ENCODE results near the gene LBHD2.

LBHD2 gene

GRCh38 chr14:103102689-103103260 lies 18.8 kb downstream of the LBHD2 start:
- no peaks in the 10 kb centered on the region for H3K79me2 ChIP-seq (ENCODE audit: control insufficient read depth, low read length)
- H4K20me1 ChIP-seq (ENCODE audit: control insufficient read depth, insufficient read depth, low read depth, low read length), result no peaks in the 10 kb centered on the region
- H3K4me3 ChIP-seq (ENCODE audit: low read length), result no peak overlapping the region
- peaks cover 48% of the 10 kb centered on the region for H3K4me1 ChIP-seq (ENCODE audit: control insufficient read depth, low read length)
- H3K27me3 ChIP-seq (ENCODE audit: control insufficient read depth, low read length), result peaks cover 10% of the 10 kb centered on the region
- no peak overlapping the region for H3K4me2 ChIP-seq (ENCODE audit: low read length)
- H3F3A ChIP-seq (ENCODE audit: control insufficient read depth, insufficient read depth), result no peaks in the 10 kb centered on the region
- no peak for TF ChIP-seq CTCF (IDR thresholded peaks at IDR 0.05; ENCODE audit: low read depth, low read length, poor library complexity, severe bottlenecking)
- TF ChIP-seq EZH2phosphoT487 (IDR thresholded peaks at IDR 0.05; ENCODE audit: borderline replicate concordance, low read length), result no peak
- H3K9me2 ChIP-seq (replicated peaks; ENCODE audit: control insufficient read depth, low read length), result no peaks in the 10 kb centered on the region
- H3K27ac ChIP-seq (ENCODE audit: low read depth, low read length), result no peak overlapping the region
- H3K36me3 ChIP-seq (ENCODE audit: control insufficient read depth, low read length), result no peaks in the 10 kb centered on the region
- no peaks in the 10 kb centered on the region for H3K9me3 ChIP-seq (ENCODE audit: control insufficient read depth, insufficient read depth, low read length)

GRCh38 chr14:103103461-103104388 lies 19.7 kb downstream of the LBHD2 start:
- Histone ChIP-seq H3K27ac (ENCODE audit: low read depth, low read length) (no peak overlapping the region), H3K4me1 (ENCODE audit: control insufficient read depth, low read length) (peaks cover 58% of the 10 kb centered on the region), H3K27me3 (ENCODE audit: control insufficient read depth, low read length) (peaks cover 10% of the 10 kb centered on the region), H3K36me3 (ENCODE audit: control insufficient read depth, low read length) (no peaks in the 10 kb centered on the region), H4K20me1 (ENCODE audit: control insufficient read depth, insufficient read depth, low read depth, low read length) (no peaks in the 10 kb centered on the region), H3K9me3 (ENCODE audit: control insufficient read depth, insufficient read depth, low read length) (no peaks in the 10 kb centered on the region), H3K79me2 (ENCODE audit: control insufficient read depth, low read length) (no peaks in the 10 kb centered on the region), H3K4me3 (ENCODE audit: low read length) (no peak overlapping the region), H3F3A (ENCODE audit: control insufficient read depth, insufficient read depth) (no peaks in the 10 kb centered on the region), H3K4me2 (ENCODE audit: low read length) (no peak overlapping the region), H3K9me2 (replicated peaks; ENCODE audit: control insufficient read depth, low read length) (no peaks in the 10 kb centered on the region)
- no peak for TF ChIP-seq CTCF (IDR thresholded peaks at IDR 0.05; ENCODE audit: low read depth, low read length, poor library complexity, severe bottlenecking)
- no peak for TF ChIP-seq EZH2phosphoT487 (IDR thresholded peaks at IDR 0.05; ENCODE audit: borderline replicate concordance, low read length)

GRCh38 chr14:103104389-103104653 lies 20.3 kb downstream of the LBHD2 start:
- H3K36me3 ChIP-seq (ENCODE audit: control insufficient read depth, low read length), result no peaks in the 10 kb centered on the region
- no peak overlapping the region for H3K4me2 ChIP-seq (ENCODE audit: low read length)
- H3K9me2 ChIP-seq (replicated peaks; ENCODE audit: control insufficient read depth, low read length), result no peaks in the 10 kb centered on the region
- peaks cover 60% of the 10 kb centered on the region for H3K4me1 ChIP-seq (ENCODE audit: control insufficient read depth, low read length)
- H3K79me2 ChIP-seq (ENCODE audit: control insufficient read depth, low read length), result no peaks in the 10 kb centered on the region
- no peaks in the 10 kb centered on the region for H3K9me3 ChIP-seq (ENCODE audit: control insufficient read depth, insufficient read depth, low read length)
- H3F3A ChIP-seq (ENCODE audit: control insufficient read depth, insufficient read depth), result no peaks in the 10 kb centered on the region
- H4K20me1 ChIP-seq (ENCODE audit: control insufficient read depth, insufficient read depth, low read depth, low read length), result no peaks in the 10 kb centered on the region
- peaks cover 10% of the 10 kb centered on the region for H3K27me3 ChIP-seq (ENCODE audit: control insufficient read depth, low read length)
- TF ChIP-seq EZH2phosphoT487 (IDR thresholded peaks at IDR 0.05; ENCODE audit: borderline replicate concordance, low read length), result no peak
- TF ChIP-seq CTCF (IDR thresholded peaks at IDR 0.05; ENCODE audit: low read depth, low read length, poor library complexity, severe bottlenecking), result no peak
- no peak overlapping the region for H3K27ac ChIP-seq (ENCODE audit: low read depth, low read length)
- H3K4me3 ChIP-seq (ENCODE audit: low read length), result no peak overlapping the region

Measured in DOHH2 (cell line).